Fibroblast of lung (primary cell): ENCODE data around the gene ESRP2.

Experiments used
- CTCF ChIP-seq, 2 donors: IDR thresholded peaks in 1 of 2; conservative IDR thresholded peaks in 1 of 2; 1 replicate in 1 of 2; 2 replicates in 1 of 2; pipeline ENCODE4 v1.5.1; 2011 to 2012; ENCODE audit warnings: low read length in 2 of 2, control low read depth in 1 of 2, inconsistent platforms in 1 of 2, low read depth in 1 of 2, mild to moderate bottlenecking in 1 of 2
- EZH2 ChIP-seq: IDR thresholded peaks from 2 replicates; pipeline ENCODE4 v1.5.1; 2012; ENCODE audit warnings: low read length, control low read depth, mild to moderate bottlenecking; ENCODE audit errors: missing control alignments

DNA sequence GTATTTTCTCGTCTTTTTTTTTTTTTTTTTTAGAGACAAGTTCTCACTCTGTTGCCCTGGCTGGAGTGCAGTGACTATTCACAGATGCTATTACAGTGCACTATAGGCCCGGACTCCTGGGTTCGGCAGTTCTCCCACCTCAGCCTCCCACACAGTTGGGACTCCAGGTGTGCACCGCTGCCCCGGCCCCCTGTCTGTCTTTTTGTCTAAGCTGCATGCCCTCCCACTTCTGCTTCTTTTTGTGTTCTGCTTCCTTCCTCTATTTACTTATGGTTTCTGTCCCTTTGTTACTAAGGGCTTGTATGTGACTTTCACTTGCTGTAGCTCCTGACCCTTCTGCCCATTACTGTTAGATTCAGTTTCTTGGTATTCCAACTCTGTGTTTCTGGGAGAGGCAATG lies 48.9 kb upstream of the ESRP2 start:
- TF ChIP-seq CTCF (conservative IDR thresholded peaks at IDR 0.05 in 1 of 2, IDR thresholded peaks at IDR 0.05 in 1 of 2; ENCODE audit: low read depth in 1 of 2, low read length in 2 of 2) (no peak), EZH2 (no peak)
